Fibroblast of villous mesenchyme (primary cell): ENCODE results near the gene MED15. TPM values are rescaled to one million over a fixed set of nuclear protein-coding genes. Genes with fewer than 3 reads are reported as not detected.

Source experiments
- DNase-seq: peaks from one replicate; pipeline ENCODE4 v3.0.0-alpha.2; 2010; ENCODE audit warnings: low read depth
- H3K4me3 ChIP-seq: 2 replicates; pipeline ENCODE4 v1.5.1; 2011; ENCODE audit warnings: low read depth, mild to moderate bottlenecking, low read length
- CTCF ChIP-seq: IDR thresholded peaks from 2 replicates; pipeline ENCODE4 v1.5.1; 2012; ENCODE audit warnings: low read depth, mild to moderate bottlenecking, low read length; ENCODE audit not compliant: insufficient read depth
- total RNA-seq: library from RNA; depleted of rRNA; stranded (reverse); fragments of >200 nt; gene quantifications from 2 replicates; pipeline ENCODE4 v1.2.3, GENCODE V29; 2012

Gene MED15
- total RNA-seq, 1 donor, result 51.0 TPM

- TF ChIP-seq CTCF, result no peak
- H3K4me3 ChIP-seq, result no peak overlapping the region
- no peak for DNase-seq
Measured at GRCh38 chr22:20582520-20583361, 75.3 kb downstream of the MED15 start.

- TF ChIP-seq CTCF, result peak; percentile 22
- H3K4me3 ChIP-seq, result no peak overlapping the region
- no peak for DNase-seq
Measured at GRCh38 chr22:20583471-20583922, 76.1 kb downstream of the MED15 start.

GRCh38 chr22:20584029-20584871, 76.8 kb downstream of the MED15 start:
- no peak for TF ChIP-seq CTCF
- no peak overlapping the region for H3K4me3 ChIP-seq
- DNase-seq, result no peak

GRCh38 chr22:20584872-20585638, 77.6 kb downstream of the MED15 start:
- no peak for DNase-seq
- no peak overlapping the region for H3K4me3 ChIP-seq
- TF ChIP-seq CTCF, result no peak

GRCh38 chr22:20585639-20586402, 78.4 kb downstream of the MED15 start:
- no peak overlapping the region for H3K4me3 ChIP-seq
- DNase-seq, result no peak
- no peak for TF ChIP-seq CTCF

- no peak overlapping the region for H3K4me3 ChIP-seq
- DNase-seq, result no peak
- no peak for TF ChIP-seq CTCF
Measured at GRCh38 chr22:20586403-20586745, 79.0 kb downstream of the MED15 start.
